NCI-H2227 treated with DMSO at 0.1 percent for 48 hours (cell line): ENCODE data around the gene AWAT2.
"Not testable (repeated sequence)": the region's sequence is repeated elsewhere in the genome, so short reads cannot be mapped to it uniquely, and the experiment has no call there.

Experiments used
- DNase-seq: peaks from one replicate; lab custom pipeline; 2025; lab: John Stamatoyannopoulos, UW

AWAT2 gene

DNA sequence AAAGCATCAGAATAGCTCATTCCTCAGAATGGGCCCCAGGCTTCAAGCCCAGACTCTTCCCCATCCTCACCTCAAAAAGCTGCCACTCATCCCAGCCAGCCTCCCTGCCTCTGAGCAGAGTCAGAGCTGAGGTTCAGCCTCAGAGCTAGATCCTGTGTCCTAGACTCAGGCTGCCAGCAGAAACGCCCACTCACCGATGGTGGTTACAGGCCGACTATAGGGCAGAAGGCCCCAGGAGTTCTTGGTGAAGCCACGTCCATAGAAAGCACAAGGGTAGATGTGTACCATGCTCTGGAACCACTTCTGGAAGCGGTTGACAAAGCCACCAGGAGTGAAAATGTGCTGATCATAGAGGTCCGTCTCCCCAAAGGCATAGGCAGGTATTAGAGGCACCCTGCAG, 7.7 kb downstream of the AWAT2 start:
- DNase-seq: no peak

- no peak for DNase-seq
These were observed 10.0 kb downstream of the AWAT2 start for GRCh38 chrX:70039758-70040157.

DNA sequence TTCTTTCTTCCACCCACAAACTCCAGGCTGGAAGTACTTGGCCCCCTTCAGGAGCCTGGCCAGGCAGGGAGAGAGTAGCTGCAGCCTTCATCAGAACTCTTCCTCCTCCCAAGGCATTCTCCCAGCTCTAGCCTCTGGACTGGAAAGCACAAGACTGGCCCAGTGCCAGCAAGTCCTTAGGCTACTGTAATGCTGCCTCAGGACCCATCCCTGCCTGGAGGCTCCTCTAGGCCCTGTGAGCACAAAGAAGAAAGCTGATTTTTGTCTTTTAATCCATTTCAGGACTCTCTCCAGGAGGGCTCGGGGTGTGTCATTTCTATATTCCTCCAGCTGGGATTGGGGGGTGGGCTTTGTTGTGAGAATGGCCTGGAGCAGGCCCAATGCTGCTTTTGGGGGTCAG, 10.8 kb downstream of the AWAT2 start:
- DNase-seq: no peak

- DNase-seq: no peak
These were observed 11.2 kb downstream of the AWAT2 start for GRCh38 chrX:70038515-70038914.

DNA sequence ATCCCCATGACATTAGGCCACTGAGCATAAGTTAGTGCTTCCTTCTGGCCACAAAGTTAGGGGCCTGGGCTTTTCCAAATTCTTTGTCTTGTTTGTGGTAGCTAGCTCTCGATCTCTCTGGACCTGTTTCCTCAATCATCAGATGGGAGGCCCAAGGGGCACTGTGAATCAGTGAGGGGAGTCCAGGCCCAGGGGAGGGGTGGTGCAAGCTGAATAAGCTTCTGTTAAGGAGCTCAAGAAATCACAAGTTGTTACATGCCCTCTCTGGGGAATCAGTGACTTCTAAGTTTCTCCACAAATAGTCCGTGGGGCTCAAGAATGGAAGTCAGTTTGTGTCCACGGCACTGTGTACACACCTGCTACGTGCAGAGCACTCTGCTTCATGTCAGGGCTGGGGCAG, 15.1 kb downstream of the AWAT2 start:
- no peak for DNase-seq

DNA sequence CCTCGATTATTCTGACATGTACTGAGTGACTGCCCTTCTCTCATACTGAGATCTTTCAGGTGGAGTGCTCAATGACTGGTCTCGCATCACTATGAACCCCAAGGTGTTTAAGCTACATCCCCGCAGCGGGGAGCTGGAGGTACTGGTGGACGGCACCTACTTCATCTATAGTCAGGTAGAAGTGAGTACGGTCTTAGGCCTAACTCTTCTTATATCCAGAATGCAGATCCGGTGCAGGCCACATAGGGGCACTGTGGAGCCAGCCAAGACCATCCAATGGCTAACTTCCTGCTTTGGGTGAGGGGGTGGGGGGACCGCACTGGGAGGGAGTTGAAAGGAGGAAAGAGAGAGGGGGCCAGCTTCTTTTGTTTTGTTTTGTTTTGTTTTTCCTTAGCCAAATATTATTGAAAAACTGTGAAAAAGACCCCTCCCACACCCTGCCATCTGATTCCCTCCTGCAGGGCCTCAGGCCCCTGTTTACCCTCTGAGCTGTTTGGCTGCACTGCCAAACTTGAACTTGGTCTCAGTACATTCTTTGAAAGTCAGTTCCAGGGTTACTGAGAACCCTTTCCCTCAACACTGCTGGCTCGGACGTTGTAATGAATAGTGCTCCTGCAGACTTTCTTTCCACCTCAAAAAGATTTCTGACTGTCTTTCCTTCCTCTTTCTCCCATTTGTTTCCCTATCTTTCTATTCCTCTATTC, 16.2 kb downstream of the AWAT2 start:
- no peak for DNase-seq

DNA sequence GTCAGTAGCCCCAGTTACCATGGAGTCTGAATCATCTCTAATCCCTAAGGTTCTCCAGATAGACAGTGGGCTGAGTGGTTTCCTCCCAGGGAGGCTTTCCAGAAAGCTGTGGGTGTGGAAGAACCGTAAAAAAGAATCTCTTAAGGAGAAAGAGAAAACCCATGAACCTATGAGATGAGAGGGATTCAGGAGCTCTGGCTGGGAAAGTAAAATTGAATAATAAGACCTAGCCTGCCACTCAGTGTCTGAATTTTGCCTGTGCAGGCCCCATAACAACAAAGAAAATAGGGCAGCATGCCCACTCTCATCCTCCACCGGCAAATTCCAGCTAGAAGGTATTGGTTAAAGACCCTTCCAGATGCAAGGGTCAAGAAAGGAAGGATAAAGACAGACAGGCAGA, 16.9 kb downstream of the AWAT2 start:
- DNase-seq: no peak

DNA sequence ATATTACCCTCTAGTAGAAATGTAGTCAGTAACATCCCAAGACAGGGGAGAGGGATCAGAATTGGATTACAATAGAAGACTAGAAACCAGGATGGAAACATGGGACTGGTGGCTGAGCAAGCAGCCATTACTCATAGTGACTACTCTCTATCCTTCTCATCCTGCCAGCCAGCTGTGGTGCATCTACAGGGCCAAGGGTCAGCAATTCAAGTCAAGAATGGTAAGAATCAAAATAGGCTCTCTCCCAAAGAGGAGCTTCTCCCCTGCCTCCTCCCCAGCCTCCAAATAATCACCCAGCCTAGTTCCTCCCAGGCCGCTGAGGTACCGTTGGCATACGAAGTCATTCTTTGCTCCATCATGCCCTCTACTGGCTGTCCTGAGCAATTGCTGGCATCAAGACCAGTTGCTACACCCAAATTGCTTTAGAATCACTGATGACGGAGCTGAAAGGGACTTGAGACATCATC, 19.4 kb downstream of the AWAT2 start:
- DNase-seq: peak; percentile 28

DNA sequence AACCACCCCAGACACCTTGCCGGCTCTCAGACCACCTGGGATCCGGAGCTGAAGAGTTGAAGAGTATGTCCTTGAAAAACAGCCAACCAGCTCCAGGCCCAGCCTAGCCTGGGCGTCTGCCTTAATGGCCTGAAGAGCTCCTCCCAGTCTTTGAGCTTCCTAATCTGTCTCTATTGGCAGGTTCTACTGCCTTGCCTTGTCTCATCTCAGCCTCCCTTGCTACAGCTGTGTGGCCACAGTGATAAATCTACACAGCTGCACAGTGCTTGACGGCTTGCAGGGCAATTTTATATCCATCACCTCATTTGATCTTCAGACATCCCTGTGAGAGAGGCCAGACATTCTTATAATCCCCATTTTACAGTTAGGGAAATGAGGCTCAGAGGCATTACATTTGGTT, 19.9 kb downstream of the AWAT2 start:
- DNase-seq: no peak

- DNase-seq: no peak
These were observed 22.9 kb downstream of the AWAT2 start for GRCh38 chrX:70026851-70027200.

- no peak for DNase-seq
These were observed 23.5 kb downstream of the AWAT2 start for GRCh38 chrX:70026112-70026850.

- no peak for DNase-seq
These were observed 24.3 kb downstream of the AWAT2 start for GRCh38 chrX:70025464-70025863.

DNA sequence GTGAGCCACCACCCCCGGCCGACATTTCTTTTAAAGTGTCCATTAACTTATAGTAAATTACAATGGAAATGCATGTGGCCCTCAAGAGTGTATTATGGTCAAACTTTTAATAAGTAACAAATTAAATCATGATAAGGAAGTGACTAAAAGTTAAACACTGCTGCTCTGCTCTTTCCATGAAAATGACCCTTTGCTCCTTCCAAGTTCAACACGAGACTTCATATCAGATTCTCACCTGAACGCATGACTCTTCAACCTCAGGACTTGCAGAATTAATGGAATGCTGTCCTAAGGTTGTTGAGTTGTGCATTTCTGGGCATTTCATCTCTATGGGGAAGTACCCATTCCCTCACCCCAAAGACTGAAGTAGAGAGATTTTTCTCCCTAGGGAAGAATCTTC, 27.1 kb downstream of the AWAT2 start:
- no peak for DNase-seq

DNA sequence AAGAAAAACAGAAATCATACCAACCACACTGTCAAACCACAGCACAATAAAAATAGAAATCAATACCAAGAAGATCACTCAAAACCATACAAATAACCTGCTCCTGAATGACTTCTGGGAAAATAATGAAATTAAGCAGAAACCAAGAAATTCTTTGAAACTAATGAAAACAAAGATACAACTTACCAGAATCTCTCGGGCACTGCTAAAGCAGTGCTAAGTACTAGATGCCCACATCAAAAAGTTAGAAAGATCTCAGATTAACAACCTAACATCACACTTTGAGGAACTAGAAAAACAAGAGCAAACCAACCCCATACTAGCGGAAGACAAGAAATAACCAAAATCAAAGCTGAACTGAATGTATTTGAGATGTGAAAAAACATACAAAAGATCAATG, 33.2 kb downstream of the AWAT2 start:
- DNase-seq: no peak

DNA sequence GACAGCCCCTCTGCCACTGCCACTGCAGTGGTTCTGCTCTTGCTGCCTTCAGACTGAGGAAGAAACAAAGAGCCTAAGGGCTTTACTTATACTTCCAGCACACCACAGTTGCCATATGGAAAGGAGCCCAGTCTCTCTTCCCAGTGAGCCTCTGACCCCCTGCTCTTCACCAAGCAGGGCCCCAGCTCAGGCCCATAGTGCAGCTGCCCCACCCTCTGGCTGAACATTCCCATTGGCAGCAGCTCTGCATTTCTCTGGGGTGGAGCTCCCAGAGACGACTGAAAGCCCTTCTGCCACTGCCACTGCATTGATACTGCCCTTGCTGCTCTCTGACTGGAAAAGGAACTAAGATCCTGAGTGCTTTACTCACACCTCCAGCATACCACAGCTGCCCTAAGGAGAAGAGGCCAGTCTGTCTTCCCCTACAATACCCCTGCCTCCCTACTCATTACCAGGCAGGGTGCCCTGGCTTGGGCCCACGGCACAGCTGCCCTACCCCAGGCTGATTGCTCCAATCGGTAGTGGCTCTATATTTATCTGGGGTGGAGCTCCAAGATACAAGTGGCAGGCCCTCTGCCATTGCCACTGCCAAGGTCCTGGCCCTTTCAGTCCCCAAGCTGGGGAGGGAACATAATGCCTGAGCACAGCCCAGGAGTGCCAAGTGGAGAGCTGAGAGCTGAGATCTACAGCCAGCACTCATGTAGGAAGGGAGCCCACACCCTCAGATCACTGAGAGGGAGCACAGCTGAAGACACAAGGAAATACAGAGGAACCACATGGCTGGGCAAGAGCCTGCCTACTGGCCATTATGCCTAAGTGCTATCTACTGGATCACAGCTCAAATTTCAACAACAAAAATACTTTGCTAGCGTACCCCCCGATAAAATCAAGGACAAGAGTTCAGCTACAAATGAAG, 36.0 kb downstream of the AWAT2 start:
- no peak for DNase-seq

GRCh38 chrX:70012756-70013155, 37.0 kb downstream of the AWAT2 start:
- DNase-seq: no peak

DNA sequence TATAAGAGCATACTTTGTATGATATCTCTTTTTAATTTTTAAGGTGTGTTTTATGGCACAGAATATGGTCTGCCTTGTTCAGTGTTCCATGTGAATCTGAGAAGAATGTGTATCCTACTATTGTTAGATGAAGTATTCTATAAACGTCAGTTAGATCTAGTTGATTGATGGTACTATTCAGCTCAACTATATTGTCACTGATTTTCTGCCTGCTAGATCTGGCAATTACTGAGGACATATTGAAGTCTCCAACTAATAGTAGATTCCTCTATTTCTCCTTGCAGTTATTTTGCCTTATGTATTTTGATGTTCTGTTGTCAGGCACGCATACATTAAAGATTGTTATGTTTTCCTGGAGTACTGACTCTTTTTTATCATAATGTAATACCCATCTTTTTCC, 39.8 kb downstream of the AWAT2 start:
- no peak for DNase-seq

DNA sequence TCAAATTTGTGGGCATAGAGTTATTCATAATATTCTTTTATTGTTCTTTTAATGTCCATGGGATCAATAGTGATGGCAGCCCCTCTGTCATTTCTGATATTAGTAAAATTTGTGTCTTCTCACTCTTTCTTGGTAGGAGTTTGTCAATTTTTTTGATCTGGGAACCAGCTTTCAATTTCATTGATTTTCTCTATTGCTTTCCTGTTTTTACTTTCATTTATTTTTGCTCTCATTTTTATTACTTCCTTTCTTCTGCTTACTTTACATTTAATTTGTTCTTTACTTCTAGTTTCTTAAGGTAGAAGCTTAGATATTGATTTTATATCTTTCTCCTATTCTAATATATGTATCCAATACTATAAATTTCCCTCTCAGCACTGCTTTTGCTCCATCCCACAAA, 40.7 kb downstream of the AWAT2 start:
- DNase-seq: no peak

DNA sequence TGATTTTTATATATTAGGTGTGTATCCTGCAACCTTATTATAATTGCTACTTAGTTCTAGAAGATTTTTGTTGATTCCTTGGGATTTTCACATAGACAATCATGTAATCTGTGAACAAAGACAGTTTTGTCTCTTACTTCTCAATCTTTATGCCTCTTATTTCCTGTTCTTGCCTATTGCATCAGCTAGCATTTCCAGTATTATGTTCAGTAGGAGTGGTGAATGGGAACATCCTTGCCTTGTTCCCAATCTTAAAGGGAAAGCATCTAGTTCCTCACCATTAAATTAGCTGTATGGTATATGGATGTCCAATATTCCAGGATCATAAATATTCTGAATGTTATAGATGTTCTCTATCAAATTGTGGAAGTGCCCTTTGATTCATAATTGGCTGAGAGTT, 41.8 kb downstream of the AWAT2 start:
- DNase-seq: no peak

DNA sequence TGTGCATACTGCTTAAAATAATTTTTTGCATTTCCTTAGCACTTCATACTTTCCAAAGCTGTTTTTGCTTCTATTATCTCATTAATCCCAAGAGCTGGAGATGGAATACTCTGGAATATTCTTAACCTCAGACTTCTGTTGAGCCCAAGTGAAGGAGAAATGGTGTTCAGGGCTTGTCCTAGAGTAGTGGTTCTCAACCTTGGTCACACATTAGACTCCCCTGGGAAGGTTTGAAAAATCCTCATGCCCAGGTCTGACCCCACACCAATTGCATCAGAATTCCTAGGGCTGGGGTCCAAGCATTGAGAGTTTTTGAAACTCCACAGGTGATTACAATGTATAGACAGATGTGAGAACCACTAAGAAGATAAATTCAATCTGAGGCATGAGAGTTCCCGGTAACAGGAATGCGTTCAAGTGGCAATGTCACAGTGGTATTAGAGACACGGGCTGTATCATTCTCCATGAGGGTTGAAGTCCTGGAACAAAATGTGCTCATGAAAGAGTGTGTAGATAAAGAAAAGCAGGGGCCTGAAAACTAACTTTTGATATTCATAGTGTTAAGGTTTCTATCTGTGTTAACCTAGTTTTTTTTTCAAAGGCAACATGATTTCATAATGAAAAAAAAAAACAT, 47.9 kb downstream of the AWAT2 start:
- DNase-seq: no peak

GRCh38 chrX:70001269-70001668, 48.5 kb downstream of the AWAT2 start:
- DNase-seq: no peak

- DNase-seq: not testable (repeated sequence)
These were observed 51.4 kb downstream of the AWAT2 start for GRCh38 chrX:69998299-69998698.
